Measurements from ENCODE around the gene GRAMD1A.

The GRAMD1A gene

GRCh38 chr19:35051796-35052195, 51.7 kb downstream of the GRAMD1A start:
- Histone ChIP-seq H3K36me3 (no peaks in the 10 kb centered on the region), H3K27ac (no peak overlapping the region), H3K27me3 (peaks cover 21% of the 10 kb centered on the region), H3K9me3 (no peaks in the 10 kb centered on the region), H3K4me1 (ENCODE audit: control insufficient read depth in 1 of 2, insufficient read depth in 1 of 2, low read depth in 1 of 2, low read length in 1 of 2) (no peaks in the 10 kb centered on the region), H3K4me3 (ENCODE audit: low read depth in 1 of 2, low read length in 1 of 2) (no peak overlapping the region)
- no peak for TF ChIP-seq CTCF (IDR thresholded peaks at IDR 0.05)

DNA sequence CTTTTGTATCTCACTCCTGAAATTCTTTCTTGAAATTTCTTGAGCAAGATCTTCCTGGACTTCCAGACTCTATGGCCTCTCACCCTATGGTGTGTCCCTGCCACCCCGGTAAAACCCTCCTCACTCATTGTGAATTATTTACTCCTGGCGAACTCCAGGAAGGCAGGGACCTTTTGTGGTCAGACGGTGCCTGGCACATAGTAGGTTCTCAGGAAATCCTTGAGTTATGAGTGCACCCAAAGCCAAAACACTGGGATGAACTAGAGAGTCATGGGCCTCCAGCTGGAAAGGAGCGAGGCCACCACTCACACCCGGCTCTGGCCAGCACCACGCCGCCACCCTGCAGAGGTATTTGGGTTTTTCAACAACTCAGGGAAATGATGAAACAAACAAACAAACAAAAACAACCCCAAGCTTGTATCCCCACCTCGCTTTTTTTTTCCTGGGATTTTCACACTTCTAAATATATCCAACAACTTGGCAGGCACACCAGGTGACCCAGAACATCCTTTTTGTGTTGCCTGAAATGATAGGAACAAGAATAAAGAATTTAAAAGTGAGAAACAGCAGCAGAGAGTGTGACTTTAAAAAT, 52.6 kb downstream of the GRAMD1A start:
- H3K27me3 ChIP-seq = peaks cover 21% of the 10 kb centered on the region
- no peak overlapping the region for H3K4me3 ChIP-seq (ENCODE audit: low read depth in 1 of 2, low read length in 1 of 2)
- no peaks in the 10 kb centered on the region for H3K4me1 ChIP-seq (ENCODE audit: control insufficient read depth in 1 of 2, insufficient read depth in 1 of 2, low read depth in 1 of 2, low read length in 1 of 2)
- H3K9me3 ChIP-seq = no peaks in the 10 kb centered on the region
- TF ChIP-seq CTCF (IDR thresholded peaks at IDR 0.05) = no peak
- no peaks in the 10 kb centered on the region for H3K36me3 ChIP-seq
- H3K27ac ChIP-seq = no peak overlapping the region

- H3K4me1 ChIP-seq (ENCODE audit: control insufficient read depth in 1 of 2, insufficient read depth in 1 of 2, low read depth in 1 of 2, low read length in 1 of 2) = no peaks in the 10 kb centered on the region
- no peaks in the 10 kb centered on the region for H3K36me3 ChIP-seq
- H3K4me3 ChIP-seq (ENCODE audit: low read depth in 1 of 2, low read length in 1 of 2) = no peak overlapping the region
- no peak for TF ChIP-seq CTCF (IDR thresholded peaks at IDR 0.05)
- peaks cover 21% of the 10 kb centered on the region for H3K27me3 ChIP-seq
- no peak overlapping the region for H3K27ac ChIP-seq
- H3K9me3 ChIP-seq = no peaks in the 10 kb centered on the region
Observed at GRCh38 chr19:35053667-35054293, 53.7 kb downstream of the GRAMD1A start.

DNA sequence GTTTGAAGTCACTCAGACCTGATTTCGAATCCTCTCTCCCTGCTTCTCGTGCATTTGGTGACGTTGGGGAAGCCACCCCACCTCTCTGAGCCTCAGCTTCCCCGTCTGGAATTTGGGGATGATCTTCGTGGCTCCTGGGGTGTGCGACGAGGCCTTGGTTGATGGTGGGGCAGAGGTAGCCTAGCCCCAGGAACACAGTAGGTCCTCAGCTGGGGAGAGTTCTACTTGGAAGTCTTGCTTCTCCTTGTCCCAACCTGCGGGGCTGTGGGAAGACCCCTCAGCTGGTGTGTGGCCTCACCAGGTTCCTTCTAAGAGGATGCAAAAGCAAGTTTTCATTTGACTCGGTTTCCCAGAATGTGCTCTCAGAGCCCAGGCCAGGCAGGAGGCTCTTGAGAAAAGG, 54.5 kb downstream of the GRAMD1A start:
- Histone ChIP-seq H3K4me3 (ENCODE audit: low read depth in 1 of 2, low read length in 1 of 2) (no peak overlapping the region), H3K36me3 (no peaks in the 10 kb centered on the region), H3K27ac (no peak overlapping the region), H3K9me3 (no peaks in the 10 kb centered on the region), H3K4me1 (ENCODE audit: control insufficient read depth in 1 of 2, insufficient read depth in 1 of 2, low read depth in 1 of 2, low read length in 1 of 2) (no peaks in the 10 kb centered on the region), H3K27me3 (peaks cover 21% of the 10 kb centered on the region)
- TF ChIP-seq CTCF (IDR thresholded peaks at IDR 0.05) = no peak

DNA sequence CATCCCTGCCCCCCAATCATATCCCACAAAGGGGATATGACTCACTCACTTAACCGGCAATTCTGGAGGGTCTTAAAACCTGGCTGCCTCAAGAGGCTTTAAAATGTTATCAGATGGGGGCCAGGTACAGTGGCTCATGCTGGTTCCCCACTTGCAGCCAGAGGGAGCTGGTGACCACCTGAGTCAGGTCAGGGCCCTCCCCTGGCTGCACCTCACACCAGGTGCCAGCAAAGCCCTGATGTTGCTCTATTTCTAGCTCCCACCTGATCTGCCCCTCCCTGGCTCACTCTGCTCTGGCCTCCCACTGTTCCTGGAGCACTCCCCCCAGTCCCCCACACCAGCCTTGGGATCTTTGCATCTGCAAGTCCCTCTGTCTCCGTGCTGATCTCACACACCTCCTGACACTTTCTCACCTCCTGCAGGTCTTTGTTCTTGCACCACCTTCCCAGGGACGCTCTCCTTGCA, 55.6 kb downstream of the GRAMD1A start:
- TF ChIP-seq CTCF (IDR thresholded peaks at IDR 0.05) = no peak
- Histone ChIP-seq H3K4me1 (ENCODE audit: control insufficient read depth in 1 of 2, insufficient read depth in 1 of 2, low read depth in 1 of 2, low read length in 1 of 2) (no peaks in the 10 kb centered on the region), H3K27me3 (peaks cover 21% of the 10 kb centered on the region), H3K27ac (no peak overlapping the region), H3K9me3 (no peaks in the 10 kb centered on the region), H3K4me3 (ENCODE audit: low read depth in 1 of 2, low read length in 1 of 2) (no peak overlapping the region), H3K36me3 (no peaks in the 10 kb centered on the region)
